SH-SY5Y (cell line): ENCODE results near the gene DIRAS2.

Experiments used
- GATA2 ChIP-seq: IDR thresholded peaks from 2 replicates; pipeline ENCODE4 v1.6.1; 2011; ENCODE audit warnings: mild to moderate bottlenecking, low read depth, low read length
- GATA3 ChIP-seq: IDR thresholded peaks from 2 replicates; pipeline ENCODE4 v1.6.1; 2011; ENCODE audit warnings: low read depth, mild to moderate bottlenecking, low read length, moderate library complexity

- TF ChIP-seq GATA2 (no peak), GATA3 (no peak)
Measured at GRCh38 chr9:90645721-90646120, 3.1 kb upstream of the DIRAS2 start.
